ENCODE measurements around the gene USP33.

GRCh38 chr1:77652970-77653516 is 106.6 kb downstream of the USP33 start:
- TF ChIP-seq CTCF (conservative IDR thresholded peaks at IDR 0.05; ENCODE audit: low read length) (no peak), EZH2phosphoT487 (IDR thresholded peaks at IDR 0.05; ENCODE audit: borderline replicate concordance, low read depth, low read length) (no peak)

All from OCI-LY7 (cell line).